A204.1 (cell line): ENCODE data around the gene SIRPB2.

Experiments used
- FAIRE-seq: peaks from 2 replicates; lab custom pipeline; 2012; peaks lifted over from hg19 to GRCh38; lab: Jason Lieb, UNC

Gene SIRPB2

GRCh38 chr20:1491281-1491840 is at the start of gene SIRPB2:
SIRPB2 (minus strand) TSS chr20:1491420; CDS start chr20:1491359, 61 bp downstream.
- no peak for FAIRE-seq

- FAIRE-seq: no peak
These were observed 48.7 kb upstream of the SIRPB2 start for GRCh38 chr20:1539816-1540419.

DNA sequence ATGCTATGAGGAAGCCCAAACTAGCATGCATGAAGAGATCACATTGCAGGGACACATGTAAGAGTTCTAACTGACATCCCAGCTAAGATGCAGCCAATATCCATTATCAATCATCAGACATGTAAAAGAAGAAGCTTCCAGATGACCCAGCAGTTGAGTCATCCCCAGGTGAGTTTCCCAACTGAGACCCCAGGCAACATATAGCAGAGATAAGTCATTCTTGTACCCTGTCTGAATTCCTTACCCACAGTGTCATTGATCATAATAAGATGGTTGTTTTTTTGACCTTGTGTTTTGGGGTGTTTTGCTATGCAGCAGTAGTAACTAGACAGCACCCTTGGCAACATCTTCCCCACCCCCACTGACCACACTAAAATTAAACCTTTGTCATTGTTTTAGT is 47.4 kb upstream of the SIRPB2 start:
- FAIRE-seq: no peak

DNA sequence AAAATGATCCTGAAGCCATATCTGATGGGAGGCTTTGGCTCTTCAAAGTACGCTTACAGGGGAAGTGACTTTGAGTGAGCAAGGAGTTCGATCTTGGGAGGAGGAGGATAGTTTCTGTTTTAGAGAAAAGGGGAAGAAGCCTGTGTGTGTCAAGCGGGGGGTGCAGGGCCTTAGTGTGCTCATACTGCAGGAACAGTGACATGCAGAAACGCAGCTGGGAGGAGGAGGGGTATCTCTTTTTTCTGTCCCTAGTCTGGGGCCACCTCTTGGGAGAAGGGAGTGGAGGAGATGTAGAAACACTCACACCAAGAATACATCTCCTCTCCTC is 46.5 kb upstream of the SIRPB2 start:
- FAIRE-seq: no peak

DNA sequence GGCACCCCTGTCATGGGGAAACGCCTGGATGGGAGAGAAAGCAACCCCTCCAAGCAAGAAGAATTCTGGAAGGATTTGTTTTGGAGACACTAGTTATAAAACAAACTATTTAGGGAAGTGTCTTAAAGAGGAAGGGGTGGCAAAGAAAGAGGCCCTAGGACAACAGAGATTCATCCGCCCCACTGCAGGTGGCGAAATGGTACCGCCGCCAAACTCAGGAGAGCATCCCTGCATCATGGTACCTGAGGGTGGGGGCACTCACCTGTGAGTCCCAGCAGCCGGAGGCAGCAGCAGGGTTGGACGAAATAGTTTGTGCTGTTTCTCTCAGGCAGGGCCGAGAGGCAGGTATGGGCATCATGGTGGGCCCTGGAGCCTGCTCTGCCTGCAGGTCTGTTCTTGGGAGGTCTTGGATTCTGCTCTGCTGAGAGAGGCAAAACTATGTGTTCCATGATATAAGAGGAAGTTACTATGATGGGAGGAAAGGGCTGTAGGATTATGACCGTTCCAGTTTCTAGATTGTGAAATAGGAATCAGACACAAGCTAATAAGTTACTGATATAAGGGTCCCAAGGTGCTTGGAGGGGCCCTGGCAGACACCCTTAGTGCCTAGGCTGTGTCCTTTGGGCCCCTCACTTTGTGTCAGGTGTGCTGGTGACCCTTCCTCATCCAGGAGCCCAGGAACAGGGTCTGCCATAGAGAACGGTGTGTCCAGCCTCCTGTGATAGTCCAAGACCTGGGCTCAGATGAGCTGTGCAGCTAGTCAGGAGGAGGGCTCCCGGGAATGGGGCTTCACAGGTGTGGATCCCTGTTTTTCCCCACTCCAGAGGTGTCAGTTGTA is 45.9 kb upstream of the SIRPB2 start:
- no peak for FAIRE-seq

GRCh38 chr20:1535420-1536175 is 44.4 kb upstream of the SIRPB2 start:
- FAIRE-seq: no peak

- FAIRE-seq: no peak
These were observed 43.3 kb upstream of the SIRPB2 start for GRCh38 chr20:1534526-1534925.

DNA sequence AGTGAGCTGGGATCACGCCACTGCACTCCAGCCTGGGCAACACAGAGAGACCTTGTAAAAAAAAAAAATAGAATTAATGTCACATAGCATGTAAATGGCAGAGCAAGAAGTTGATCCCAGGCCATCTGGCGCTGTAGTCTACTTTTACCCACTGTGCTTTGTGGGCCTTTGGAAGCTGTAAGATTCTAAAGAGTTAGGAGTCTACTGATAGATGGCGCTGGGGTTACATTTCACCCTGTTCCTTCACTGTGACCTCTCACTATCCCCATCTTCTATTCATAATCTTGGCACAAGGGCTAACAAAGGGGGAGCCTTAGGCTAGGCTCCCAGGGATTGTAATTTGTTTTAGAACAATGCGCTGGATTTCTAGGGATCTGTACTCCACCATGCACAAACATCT is 41.8 kb upstream of the SIRPB2 start:
- no peak for FAIRE-seq

DNA sequence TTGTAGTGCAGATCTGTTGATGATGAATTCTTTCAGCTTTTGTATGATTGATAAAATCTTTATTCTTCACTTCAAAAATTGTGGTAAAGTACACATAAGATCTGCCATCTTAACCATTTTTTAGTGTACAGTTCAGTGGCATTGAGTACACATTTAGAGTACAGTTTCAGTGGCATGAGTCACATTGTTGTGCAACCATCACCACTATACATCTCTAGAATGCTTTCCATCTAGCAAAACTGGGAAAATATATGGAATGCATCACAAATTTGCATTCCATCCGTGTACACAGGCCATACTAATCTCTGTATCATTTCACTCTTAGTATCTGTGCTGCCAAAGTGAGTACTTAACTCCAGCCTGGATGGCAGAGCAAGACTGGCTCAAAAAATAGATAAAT is 37.6 kb upstream of the SIRPB2 start:
- FAIRE-seq: no peak

GRCh38 chr20:1527923-1528322 is 36.7 kb upstream of the SIRPB2 start:
- FAIRE-seq: peak; percentile 3

DNA sequence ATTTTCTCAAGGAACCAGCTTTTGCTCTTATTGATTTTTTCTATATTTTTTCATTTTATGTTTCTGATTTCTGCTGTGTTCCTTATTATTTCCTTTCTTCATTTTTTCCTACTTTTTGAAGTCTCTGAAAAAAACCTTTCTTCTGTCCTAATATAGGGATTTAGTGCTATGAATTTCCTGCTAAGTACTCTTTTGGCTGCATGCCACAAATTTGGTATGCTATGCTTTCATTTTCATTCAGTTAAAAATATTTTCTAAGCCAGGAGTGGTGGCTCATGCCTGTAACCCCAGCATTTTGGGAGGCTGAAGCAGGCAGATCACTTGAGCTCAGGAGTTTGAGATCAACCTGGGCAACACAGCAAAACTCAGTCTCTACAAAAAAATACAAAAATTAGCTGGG is 35.7 kb upstream of the SIRPB2 start:
- no peak for FAIRE-seq

- no peak for FAIRE-seq
These were observed 35.1 kb upstream of the SIRPB2 start for GRCh38 chr20:1526310-1526709.

DNA sequence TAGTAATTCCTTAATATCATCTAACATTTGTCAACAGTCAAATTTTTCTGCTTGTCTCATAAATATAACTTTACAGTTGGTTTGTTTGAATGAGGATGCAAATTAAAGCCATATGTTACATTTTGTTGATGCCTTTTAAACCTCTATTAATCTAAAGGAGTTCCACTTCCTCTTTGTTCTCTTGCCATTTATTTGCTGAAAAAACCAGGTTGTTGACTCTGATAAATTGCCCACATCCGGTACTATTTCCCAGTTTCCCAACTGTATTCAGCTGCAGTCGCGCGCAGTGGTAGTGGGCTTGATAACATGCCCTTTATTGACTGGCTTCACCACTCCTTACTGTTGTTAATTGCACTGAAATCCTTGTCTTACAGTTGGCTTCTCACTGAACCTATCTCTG is 32.8 kb upstream of the SIRPB2 start:
- no peak for FAIRE-seq

GRCh38 chr20:1517010-1517409 is 25.8 kb upstream of the SIRPB2 start:
- no peak for FAIRE-seq

GRCh38 chr20:1513801-1514200 is 22.6 kb upstream of the SIRPB2 start:
- FAIRE-seq: no peak

DNA sequence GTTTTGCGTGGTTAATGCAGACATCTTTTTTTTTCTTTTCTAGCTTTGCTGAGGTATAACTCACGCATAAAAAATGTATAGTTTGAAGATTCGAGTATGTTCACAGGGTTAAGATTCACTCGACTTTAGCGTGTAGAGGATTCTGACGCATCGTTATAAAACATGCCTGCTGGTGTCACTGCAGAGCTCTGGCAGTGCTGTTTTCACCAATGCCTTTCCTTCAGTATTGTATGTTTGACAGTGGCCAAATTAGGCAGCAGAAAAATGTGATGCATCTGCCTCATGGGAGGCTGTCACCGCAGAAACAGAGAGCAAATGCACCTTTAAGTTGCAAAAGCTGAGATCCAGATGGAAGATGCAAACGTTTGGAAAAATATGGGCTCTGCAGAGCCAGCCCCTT is 18.0 kb upstream of the SIRPB2 start:
- peak; percentile 55 for FAIRE-seq

DNA sequence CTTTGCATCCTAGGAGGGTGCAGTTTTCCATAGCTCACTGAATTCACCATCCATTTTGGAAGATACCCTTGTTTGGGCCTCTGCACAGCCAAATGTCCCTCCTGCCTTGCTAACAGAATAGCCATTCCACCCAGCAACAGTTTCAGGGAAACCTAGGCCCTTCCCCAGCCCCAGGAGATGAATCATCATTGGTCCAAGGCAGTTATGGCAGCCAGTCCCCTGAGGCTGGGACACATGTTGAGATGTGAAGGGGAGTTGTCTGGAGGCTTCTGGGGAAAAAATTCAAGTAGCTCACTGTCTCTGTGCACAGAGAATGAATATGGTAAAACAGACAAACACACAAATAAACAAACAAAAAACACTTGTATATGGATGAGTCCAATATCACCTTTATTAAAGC is 17.4 kb upstream of the SIRPB2 start:
- no peak for FAIRE-seq

GRCh38 chr20:1507276-1507675 is 16.1 kb upstream of the SIRPB2 start:
- FAIRE-seq: no peak

- no peak for FAIRE-seq
These were observed 14.7 kb upstream of the SIRPB2 start for GRCh38 chr20:1505871-1506270.

- no peak for FAIRE-seq
These were observed 14.1 kb upstream of the SIRPB2 start for GRCh38 chr20:1505361-1505760.

DNA sequence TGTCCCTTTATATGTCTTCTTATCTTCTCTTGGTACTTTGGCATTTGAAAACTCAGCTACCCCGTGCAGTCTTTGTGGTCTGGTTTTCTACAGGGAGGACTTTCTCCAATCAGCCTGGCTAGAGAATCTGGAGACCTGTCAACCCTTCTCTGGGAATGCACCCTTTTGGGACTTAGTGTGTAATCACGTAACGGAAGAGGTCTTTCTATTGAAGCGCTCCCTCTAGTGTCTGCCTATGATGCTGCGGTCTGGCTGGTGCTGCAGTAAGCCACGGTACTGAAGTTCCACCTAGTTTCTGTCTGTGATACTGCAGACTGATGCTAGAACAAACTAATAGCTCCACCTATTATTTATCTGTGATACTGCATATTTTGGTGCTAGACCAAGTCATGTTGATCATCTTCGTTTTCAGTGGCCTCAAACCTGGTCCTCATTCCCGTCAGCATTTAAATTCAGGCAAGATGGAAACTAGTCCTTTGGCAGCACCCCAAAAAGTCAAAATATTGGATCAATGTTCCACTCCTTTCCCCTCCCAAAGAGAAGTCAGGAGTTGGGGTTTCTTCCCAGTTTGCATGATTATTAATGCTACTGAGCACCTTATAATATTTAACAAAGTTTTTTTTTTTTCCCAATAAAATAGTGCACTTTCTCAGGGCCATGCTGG is 12.5 kb upstream of the SIRPB2 start:
- FAIRE-seq: peak; percentile 97

GRCh38 chr20:1500496-1500895 is 9.3 kb upstream of the SIRPB2 start:
- no peak for FAIRE-seq
